ENCODE results near the gene COPA.

DNA sequence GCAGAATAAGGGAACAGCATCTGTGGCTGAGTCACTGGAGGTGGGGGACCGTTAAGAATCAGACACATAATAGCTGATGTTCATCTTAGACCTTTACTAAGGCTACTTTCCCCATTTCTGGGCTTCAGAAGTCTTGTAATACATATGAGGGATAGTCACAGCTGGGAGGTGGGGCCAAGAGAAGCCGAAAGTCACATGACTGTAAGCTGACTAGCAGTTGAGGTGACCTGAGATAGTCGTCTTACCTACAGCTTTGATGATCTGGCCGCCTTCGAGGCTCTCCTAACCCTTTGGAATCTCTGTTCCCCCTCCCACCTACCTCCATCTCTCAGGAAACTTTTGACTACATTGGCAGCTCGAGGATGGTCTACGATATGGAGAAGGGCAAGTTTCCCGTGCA lies 9.5 kb upstream of the COPA start:
- TF ChIP-seq POLR2A (IDR thresholded peaks at IDR 0.05) (no peak), POLR2AphosphoS5 (IDR thresholded peaks at IDR 0.05) (no peak)
- TF ChIP-seq, protein P1, sequence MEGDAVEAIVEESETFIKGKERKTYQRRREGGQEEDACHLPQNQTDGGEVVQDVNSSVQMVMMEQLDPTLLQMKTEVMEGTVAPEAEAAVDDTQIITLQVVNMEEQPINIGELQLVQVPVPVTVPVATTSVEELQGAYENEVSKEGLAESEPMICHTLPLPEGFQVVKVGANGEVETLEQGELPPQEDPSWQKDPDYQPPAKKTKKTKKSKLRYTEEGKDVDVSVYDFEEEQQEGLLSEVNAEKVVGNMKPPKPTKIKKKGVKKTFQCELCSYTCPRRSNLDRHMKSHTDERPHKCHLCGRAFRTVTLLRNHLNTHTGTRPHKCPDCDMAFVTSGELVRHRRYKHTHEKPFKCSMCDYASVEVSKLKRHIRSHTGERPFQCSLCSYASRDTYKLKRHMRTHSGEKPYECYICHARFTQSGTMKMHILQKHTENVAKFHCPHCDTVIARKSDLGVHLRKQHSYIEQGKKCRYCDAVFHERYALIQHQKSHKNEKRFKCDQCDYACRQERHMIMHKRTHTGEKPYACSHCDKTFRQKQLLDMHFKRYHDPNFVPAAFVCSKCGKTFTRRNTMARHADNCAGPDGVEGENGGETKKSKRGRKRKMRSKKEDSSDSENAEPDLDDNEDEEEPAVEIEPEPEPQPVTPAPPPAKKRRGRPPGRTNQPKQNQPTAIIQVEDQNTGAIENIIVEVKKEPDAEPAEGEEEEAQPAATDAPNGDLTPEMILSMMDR (IDR thresholded peaks at IDR 0.05), result no peak

All from upper lobe of left lung (tissue), 4 donors.